Stimulated activated CD8-positive, alpha-beta memory T cell treated with anti-CD3 and anti-CD28 coated beads, Interleukin-2, amount 100 ng/mL, for 48 hours (primary cell): ENCODE results near the gene CGB5.
"Not testable (repeated sequence)": the region's sequence is repeated elsewhere in the genome, so short reads cannot be mapped to it uniquely, and the experiment has no call there.

ENCODE experiments used
- DNase-seq, 2 donors: peaks; one replicate each; pipeline ENCODE4 v3.0.0-alpha.2; 2020; ENCODE audit warnings: low read depth in 2 of 2

CGB5 gene

GRCh38 chr19:49056902-49057596 is 13.4 kb downstream of the CGB5 start:
- not testable (repeated sequence) for DNase-seq

GRCh38 chr19:49057636-49058234 is 14.1 kb downstream of the CGB5 start, which contains the start of gene CGB7:
TSS of gene CGB7 (minus strand) at chr19:49057749. CDS start at chr19:49055375, 2,374 bp downstream.
- DNase-seq, result peak in 1 of 2 donors; percentile 39

DNA sequence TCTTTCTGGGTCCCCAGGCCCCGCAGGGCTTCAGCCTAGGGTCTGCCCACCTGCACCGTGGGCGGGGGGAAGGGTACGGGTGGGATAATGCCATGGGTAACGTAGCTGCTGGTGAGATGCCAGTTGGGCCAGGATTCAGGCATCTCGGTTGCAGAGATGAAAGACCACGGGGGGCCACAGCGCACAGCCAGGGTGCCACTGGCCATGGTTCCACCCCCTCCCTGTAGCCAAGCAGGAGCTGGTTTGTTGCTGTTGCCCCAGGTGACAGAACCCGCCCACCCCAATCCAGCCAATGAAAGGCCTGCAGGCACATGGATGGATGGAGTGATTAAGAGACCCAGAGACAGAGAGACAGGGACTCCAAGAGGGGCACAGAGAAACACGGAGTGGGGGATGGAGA is 14.9 kb downstream of the CGB5 start:
- peak in 1 of 2 donors; percentile 15 for DNase-seq

- DNase-seq, result no peak
These were observed 15.4 kb downstream of the CGB5 start for GRCh38 chr19:49059053-49059452.

DNA sequence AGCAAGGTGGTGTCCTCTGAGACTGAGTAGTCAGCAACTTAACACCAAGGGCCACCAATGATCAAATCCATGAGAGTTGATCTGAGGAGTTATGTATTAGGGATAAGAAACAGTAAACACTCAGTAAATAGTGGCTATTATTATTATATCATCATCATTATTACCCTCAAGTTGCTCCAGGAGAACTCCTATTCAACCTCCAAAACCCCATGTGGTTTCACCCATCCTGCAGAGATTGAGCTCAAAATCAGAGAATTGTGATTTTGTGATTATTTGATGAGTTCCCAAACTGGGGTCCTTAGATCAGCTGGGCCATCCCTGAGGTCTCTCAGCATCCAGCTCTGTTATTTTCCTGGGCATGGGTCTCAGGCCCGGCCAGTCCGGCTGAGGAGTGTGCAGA is 17.4 kb downstream of the CGB5 start:
- no peak for DNase-seq

DNA sequence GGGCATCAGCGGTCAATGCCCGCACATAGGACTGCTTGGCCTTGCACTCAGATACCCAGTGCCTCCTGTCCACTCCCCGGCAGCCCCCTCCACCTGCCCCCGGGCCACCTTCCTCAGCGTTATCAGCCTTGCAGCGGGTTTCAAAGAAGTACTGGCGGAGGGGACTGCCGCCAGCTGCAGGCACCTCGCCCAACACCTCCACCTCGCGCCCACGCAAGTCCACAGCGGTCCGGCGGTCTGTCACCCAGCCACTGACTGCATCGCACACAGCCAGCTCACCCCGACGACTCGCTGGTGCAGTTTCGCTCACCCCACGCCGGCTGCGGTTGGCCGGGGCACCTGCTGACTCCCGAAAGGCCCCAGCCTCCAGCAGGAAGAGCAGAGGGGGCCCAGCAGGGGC is 17.8 kb downstream of the CGB5 start:
- DNase-seq, result no peak

DNA sequence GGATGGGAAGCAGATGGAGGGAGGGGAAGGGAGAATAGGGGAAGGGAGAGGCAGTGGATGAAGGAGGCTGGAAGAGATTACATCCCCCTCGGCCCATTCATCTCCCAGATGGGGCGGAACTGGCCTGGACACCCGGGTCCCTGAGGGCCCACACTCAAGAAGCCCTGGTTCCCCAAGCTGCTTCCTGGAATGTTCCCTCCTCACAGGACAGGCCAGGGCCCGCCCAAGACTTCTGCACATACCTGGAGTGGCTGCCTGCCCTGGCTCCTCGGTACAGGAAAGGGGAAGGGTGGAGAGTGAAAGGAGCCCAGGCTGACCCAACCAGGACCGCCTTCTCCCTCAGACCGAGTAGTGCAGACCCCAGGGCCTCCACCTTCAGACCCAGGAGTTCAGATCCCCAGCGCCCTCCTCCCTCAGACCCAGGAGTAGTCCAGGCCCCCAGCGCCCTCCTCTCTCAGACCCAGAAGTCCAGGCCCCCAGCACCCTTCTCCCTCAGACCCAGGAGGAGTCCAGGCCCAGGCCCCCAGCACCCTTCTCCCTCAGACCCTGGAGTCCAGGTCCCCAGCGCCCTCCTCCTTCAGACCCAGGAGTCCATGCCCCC is 20.5 kb downstream of the CGB5 start:
- no peak for DNase-seq

- no peak for DNase-seq
These were observed 21.3 kb downstream of the CGB5 start, which contains the start of gene NTF4 for GRCh38 chr19:49064768-49065611. TSS of gene NTF4 (minus strand) at chr19:49064818. CDS start at chr19:49061997, 2,821 bp downstream.

- DNase-seq, result no peak
These were observed 22.4 kb downstream of the CGB5 start for GRCh38 chr19:49065905-49066512.

GRCh38 chr19:49067554-49067953 is 23.9 kb downstream of the CGB5 start:
- DNase-seq, result no peak

DNA sequence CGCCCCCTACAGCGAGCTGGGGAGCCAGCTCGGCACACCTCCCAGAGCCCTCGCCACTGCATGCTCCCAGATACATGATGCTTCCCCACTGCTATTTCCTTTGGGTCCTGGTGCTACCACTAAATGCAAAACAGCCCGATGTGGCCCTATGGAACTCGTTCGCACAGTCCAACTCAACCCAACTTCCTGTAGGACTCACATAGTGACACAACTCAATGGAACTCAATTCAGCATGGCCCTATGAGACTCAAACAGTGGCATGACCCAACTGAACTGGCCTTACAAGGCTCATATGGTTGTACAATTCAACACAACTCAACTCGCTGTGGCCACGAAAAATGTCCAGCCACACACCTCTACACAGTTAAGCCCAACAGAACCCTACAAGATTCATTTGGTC is 25.4 kb downstream of the CGB5 start:
- DNase-seq, result no peak

- no peak for DNase-seq
These were observed 26.8 kb downstream of the CGB5 start for GRCh38 chr19:49070416-49070815.

- DNase-seq, result no peak
These were observed 28.4 kb downstream of the CGB5 start for GRCh38 chr19:49071860-49072547.

- no peak for DNase-seq
These were observed 30.1 kb downstream of the CGB5 start for GRCh38 chr19:49073514-49074378.

- not testable (repeated sequence) for DNase-seq
These were observed 31.2 kb downstream of the CGB5 start for GRCh38 chr19:49074869-49075268.

DNA sequence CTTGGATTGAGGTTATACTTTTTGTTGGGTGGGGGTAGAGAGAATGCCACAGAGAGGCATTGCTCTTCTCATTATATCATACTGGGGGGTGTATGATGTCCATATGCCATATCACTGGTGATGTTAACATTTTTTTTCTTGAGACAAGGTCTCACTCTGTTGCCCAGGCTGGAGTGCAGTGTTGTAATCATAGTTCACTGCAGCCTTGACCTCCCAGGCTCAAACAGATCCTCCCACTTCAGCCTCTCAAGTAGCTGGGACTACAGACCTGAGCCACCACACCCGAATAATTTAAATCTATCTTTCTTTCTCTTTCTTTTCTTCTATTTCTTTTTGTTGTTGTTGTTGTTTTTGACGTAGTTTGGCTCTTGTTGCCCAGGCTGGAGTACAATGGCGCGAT is 36.7 kb downstream of the CGB5 start:
- DNase-seq, result no peak

- no peak for DNase-seq
These were observed 37.6 kb downstream of the CGB5 start for GRCh38 chr19:49081273-49081672.

GRCh38 chr19:49084206-49085019 is 40.8 kb downstream of the CGB5 start:
- DNase-seq, result no peak
